ENCODE data around the gene SKIC2.
"Not testable (repeated sequence)": the region's sequence is repeated elsewhere in the genome, so short reads cannot be mapped to it uniquely, and the experiment has no call there.

Gene SKIC2

DNA sequence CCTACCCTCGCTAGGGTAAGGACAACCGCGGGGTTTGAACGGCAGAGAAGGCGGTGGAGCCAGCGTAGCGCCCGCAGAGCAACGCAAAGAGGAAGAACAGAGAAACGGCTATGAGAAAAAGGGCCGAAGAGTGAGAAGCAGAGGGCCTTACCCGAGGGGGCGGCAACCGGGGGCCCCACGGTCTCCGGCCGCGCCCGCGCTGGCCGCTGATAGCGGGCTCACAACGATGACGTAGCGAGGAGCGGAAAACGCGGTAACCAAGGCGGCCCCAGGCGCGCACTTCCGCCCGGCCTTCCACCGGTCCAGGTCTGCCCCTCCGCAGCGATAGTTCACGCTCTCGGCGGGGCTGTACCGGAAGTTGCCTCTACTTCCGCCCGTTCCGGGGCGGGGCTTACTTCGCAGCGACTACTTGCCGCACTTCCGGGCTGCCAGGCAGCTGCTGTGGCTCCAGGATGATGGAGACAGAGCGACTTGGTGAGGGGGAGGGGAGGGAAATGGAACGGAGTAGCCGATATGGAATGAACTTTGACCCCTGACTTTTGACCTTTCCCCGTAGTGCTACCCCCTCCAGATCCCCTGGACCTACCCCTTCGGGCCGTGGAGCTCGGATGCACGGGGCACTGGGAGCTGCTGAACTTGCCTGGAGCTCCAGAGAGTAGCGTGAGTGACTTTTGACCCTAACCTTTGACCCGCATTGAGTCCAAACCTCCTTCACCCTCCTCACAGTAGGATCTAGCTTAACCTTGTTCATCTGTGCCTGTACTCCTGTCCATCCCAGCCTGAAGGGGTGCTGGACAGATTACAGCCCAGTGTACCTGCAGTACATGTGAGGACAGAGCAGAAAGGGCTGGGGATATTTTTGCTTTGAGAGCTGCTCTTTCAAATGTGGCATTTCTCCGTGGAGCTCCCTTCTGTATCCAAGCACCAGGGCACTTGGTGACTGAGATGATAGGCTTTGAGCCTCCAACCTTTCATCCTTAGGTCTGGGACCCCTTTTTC, at the start of gene SKIC2, which contains the start of gene NELFE:
Gene SKIC2 (plus strand): TSS at position 435 of the 999 bp plus-strand sequence. CDS start 18 bp downstream, at position 453.
Gene NELFE (minus strand): TSS at position 231 of the 999 bp plus-strand sequence. CDS start 525 bp downstream, outside the sequence.
- DNase-seq (ENCODE audit: low spot score) = peak; percentile 99

DNA sequence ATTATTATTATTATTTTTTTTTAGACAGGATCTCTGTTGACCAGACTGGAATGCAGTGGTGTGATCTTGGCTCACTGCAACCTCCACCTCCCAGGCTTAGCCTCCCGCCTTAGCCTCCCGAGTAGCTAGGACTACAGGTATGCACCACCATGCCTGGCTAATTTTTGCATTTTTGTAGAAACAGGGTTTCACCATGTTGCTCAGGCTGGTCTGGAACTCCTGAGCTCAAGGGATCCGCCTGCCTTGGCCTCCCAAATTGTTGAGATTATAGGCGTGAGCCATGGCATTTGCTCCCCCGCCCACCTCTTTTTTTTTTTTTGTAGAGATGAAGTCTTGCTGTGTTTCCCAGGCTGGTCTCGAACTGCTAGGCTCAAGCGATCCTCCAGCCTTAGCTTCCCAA, 49.7 kb upstream of the SKIC2 start:
- not testable (repeated sequence) for DNase-seq (ENCODE audit: low spot score)

DNA sequence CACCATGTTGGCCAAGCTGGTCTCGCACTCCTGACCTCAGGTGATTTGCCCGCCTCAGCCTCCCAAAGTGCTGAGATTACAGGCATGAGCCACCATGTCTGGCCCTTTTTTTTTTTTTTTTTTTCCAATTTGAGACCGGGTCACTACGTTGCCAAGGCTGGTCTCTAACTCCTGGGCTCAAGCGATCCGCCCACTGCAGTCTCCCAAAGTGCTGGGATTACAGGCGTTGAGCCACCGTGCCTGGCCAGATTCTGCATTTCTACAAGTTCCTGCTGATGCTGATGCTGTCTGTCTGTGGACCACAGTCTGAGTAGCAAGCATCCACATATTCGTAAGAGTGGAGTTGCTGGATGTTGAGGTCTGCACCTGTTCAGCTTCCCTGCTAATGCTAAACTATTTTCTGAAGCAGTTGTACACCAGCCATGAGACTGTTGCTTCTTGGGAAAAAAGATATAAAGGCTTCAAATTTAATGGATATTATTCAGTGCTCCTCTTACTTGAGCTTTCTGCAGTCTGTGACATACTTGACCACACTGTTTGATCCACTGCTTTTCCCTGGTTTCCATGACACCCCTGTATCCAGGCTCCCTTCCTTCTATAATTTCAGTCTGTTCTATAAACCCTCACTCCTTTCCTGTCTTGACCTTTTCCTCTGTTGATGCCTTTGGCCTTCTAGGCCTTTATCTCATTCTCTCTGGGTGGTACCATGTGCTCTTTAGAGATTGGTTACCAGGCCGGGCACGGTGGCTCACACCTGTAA, 47.0 kb upstream of the SKIC2 start:
- no peak for DNase-seq (ENCODE audit: low spot score)

DNA sequence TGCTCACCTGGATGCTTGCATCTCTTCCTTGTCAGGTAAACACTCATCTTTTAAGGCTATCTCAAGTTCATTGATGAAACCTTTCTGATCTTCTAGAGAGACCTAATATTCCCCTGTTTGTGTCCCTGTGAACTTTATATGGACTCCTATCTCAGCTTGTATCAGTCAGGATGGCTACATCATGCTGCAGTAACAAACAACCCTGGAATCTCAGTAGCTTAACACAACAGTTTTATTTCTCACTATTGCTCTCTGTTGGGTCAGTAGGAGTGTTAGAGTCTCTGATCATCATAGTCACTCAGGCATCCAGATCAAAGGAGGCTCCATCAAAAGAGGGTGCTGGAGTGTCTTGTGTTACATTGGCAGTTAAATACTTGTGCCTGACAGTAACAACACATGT, 43.6 kb upstream of the SKIC2 start:
- DNase-seq (ENCODE audit: low spot score) = no peak

DNA sequence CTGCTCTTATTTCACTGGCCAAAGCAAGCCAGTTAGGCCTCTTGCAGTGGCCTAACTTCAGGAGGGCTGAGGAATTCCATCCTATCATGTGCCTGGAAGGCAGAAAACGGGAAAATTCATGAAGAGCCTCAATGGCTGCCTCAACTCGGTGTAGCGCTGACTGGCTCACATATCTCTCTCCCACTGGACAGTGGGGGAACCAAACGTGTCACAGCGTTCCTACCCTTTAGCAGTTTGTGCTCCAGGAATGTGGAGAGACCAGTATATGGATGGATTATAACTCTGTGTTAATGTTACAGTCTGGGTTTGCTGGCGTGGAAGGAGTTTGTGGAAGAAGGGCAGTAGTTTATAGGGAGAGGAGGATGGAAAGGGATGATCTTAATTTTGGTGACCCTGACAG, 43.2 kb upstream of the SKIC2 start:
- DNase-seq (ENCODE audit: low spot score) = no peak

DNA sequence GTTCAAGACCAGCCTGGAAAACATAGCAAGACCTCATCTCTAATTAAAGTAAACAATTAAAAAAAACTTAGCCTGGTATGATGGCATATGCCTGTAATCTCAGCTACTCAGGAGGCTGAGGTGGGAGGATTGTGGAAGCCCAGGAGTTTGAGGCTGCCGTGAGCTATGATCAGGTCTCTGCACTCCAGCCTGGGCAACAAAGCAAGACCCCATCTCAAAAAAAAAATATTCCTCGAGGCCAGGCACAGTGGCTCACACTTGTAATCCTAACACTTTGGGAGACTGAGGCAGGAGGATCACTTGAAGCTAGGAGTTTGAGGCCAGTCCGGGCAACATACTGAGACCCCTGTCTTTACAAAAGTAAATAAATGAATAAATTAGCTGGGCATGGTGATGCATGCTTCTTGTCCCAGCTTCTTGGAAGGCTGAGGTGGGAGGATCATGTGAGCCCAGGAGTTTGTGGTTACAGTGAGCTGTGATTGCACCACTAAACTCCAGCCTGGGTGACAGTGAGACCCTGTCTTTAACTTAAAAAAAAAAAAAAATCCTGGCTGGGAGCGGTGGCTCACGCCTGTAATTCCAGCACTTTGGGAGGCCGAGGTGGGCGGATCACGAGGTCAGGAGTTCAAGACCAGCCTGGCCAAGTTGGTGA, 40.8 kb upstream of the SKIC2 start:
- DNase-seq (ENCODE audit: low spot score) = no peak

DNA sequence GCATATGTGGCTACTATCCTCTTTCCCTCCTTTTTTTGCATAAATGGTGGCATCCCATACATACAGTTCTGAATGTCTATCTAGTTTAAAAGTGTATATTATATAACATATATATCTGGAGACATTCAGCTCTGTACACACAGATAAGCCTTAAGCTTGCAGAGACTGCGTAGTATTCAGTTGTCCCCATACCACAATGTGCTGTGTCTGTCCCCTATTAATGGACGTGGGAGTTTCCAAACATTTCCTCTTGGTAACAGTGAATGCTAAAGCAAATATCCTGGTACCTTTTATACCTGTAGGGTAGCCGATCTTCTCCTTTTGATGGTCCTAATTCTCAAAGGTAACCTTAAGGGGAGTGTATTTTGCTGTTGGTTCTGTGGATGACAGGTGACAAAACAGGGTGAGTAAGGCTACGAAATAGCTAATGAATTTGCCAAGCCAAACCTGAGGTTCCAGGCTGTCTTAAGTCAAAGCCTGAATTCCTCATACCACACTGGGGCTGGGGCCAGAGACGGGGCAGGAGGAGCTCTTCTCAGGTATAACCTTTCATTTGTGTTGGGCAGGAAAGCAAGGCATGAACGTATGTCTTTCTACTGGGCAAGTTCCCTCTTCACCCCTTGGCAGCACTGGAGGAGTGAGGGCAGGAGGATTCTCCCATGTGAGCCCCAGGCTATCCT, 39.2 kb upstream of the SKIC2 start:
- DNase-seq (ENCODE audit: low spot score) = no peak

DNA sequence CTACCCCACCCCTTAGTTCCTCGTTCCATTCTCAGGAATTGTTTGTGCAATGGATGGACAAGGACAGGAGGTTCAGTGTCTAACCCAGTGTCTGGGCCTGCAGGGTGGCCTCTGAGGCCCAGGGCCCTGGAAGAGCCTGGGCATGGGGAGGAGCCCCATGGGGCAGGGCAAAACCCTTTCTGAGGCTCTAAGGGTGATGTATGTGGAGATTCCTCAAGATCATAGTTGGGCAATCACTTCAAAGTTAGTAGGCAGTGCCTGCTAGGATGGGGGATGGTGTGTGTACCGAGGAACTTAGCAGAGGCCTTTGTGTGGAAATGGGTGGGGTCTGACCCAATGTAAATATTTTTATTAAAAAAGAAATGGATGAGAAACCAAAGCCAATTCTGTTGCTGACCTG, 38.2 kb upstream of the SKIC2 start:
- no peak for DNase-seq (ENCODE audit: low spot score)

DNA sequence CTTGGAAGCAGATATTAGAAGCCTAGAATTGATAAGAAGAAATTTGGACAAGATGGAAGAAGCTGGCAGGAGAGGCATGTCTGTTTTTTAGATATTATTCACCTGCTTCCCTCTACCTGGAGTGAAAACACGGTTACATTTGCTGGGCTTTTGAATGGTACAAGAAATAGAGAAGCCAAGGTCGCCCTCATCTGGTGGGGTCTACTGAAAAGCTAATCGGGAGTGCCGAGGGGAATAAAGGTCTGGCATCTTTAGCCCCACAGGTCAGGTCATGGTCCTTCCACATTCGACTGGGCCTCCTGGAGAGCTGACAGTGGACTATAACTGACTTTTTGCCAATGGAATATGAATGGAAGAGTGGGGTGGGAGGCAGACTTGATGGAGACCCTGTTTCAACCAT, 36.0 kb upstream of the SKIC2 start:
- peak; percentile 31 for DNase-seq (ENCODE audit: low spot score)

DNA sequence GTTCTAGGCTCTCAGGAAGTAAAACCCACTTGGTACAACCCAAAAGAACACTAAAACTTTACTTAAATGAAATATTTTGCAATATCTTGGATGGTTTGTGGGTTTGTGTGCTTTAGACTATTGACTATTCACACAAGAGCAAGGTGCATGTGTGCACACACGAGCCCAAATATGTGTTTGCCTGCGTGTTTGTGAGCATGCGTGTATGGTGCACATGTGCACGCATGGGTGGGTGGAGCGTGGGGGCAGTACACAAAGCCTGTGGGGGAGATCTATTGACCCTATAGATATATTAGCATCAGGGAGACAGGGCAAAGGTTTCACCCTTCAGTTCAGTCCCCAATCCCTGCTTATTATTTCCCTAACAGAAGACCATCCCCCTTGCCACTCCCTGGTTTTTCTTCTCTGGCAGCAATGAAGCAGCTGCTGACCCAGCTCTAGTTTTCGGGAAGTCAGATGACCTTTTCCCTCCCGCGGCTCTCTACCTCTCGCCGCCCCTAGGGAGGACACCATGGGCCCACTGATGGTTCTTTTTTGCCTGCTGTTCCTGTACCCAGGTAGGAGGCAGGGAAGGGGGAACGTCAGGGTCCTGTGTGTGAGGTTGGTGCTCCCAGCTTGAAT, 31.6 kb upstream of the SKIC2 start, which contains the start of gene C2:
Gene C2 (plus strand): TSS at position 476 of the 621 bp plus-strand sequence. CDS start 36 bp downstream, at position 512.
- no peak for DNase-seq (ENCODE audit: low spot score)

DNA sequence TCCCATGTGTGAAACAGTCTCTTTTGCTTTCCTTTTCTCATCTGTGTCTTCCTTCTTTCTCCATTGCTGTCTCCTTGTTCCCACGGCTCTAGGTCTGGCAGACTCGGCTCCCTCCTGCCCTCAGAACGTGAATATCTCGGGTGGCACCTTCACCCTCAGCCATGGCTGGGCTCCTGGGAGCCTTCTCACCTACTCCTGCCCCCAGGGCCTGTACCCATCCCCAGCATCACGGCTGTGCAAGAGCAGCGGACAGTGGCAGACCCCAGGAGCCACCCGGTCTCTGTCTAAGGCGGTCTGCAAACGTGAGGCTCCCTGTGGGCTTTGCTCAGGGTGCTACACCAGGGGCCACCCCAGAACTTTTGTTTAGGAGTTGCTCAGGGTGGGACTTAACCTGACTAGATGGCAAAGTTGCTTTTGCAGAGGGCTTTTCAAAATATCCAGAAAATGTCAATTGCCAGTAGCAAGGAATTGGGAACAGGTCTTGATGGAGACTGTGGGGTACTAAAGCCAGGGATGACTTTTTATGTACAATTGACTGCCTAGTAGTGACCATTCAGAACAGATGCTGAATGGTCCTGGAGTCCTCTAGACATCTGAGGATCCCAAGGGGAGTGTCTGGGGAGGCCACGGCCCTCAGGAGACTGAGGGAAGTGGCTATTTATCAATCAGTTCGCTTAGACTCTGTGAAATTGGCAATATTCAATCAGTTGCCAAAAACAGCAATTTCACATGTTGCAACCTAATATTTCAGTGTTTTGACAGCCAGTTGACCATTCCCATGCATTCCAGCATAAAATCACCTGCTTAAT, 30.9 kb upstream of the SKIC2 start:
- no peak for DNase-seq (ENCODE audit: low spot score)

DNA sequence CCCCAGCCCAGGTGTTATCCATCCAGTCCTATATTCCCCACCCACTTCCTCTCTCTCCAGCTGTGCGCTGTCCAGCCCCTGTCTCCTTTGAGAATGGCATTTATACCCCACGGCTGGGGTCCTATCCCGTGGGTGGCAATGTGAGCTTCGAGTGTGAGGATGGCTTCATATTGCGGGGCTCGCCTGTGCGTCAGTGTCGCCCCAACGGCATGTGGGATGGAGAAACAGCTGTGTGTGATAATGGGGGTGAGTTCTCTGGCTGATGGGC, 30.4 kb upstream of the SKIC2 start:
- DNase-seq (ENCODE audit: low spot score) = no peak

DNA sequence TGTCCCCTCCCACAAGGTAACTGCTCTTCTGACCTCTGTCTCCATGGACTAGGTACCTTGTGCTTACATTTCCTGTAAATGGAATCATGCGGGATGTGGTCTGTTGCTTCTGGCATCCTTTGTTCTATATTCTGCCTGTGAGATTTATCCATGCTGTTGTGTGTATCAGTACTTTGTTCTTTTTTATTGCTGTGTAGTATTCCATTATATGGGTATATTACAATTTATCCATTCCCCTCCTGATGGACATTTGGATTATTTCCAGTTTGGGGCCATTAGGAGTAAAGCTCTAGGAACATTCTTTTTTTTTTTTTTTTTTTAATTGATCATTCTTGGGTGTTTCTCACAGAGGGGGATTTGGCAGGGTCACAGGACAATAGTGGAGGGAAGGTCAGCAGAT, 28.0 kb upstream of the SKIC2 start:
- DNase-seq (ENCODE audit: low spot score) = no peak

DNA sequence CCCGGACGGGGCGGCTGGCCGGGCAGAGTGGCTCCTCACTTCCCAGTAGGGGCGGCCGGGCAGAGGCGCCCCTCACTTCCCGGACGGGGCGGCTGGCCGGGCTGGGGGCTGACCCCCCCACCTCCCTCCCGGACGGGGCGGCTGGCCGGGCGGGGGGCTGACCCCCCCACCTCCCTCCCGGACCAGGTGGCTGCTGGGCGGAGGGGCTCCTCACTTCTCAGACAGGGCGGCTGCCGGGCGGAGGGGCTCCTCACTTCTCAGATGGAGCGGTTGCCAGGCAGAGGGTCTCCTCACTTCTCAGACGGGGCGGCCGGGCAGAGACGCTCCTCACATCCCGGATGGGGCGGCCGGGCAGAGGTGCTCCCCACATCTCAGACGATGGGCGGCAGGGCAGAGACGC, 26.8 kb upstream of the SKIC2 start:
- DNase-seq (ENCODE audit: low spot score) = not testable (repeated sequence)

DNA sequence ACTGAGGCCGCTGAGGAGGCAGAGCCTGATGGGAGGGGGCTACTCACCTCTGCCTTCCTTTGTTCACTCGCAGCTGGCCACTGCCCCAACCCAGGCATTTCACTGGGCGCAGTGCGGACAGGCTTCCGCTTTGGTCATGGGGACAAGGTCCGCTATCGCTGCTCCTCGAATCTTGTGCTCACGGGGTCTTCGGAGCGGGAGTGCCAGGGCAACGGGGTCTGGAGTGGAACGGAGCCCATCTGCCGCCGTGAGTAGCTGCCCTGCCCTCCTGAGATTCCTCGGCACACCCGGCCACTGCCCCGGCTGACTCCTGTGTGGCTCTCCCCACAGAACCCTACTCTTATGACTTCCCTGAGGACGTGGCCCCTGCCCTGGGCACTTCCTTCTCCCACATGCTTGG, 25.4 kb upstream of the SKIC2 start:
- DNase-seq (ENCODE audit: low spot score) = no peak

DNA sequence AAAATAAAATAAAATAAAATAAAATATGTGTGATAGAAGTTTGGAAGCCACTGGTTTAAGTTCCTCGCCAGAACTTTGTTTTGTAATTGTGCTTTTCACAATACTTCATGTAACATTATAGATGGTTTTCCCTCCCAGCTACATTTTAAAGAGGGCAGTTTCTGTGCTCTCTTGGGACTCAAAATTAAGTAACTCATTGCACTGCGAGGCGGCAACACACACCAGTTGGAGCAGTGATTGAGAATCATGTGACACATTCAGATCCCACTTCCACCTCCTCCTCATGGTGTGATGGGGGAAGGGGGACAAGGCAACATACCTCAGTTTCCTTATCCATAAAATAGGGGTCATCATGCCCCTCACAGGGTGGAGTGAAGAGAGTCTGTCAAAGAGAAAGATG, 24.0 kb upstream of the SKIC2 start:
- no peak for DNase-seq (ENCODE audit: low spot score)

DNA sequence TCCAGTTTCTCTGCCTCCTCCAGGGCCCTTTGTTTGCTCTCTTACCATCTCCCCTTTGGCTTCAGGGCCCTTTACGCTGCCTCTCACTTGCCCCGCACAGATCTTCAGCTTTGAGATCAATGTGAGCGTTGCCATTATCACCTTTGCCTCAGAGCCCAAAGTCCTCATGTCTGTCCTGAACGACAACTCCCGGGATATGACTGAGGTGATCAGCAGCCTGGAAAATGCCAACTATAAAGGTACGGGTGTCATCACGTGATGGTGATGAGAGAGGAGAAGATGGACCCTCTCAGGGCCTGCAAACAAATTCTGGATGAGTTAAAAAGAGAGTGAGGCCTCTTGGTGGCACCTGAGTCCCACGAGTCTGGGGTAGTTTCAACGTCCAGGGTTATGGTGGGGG, 23.2 kb upstream of the SKIC2 start:
- DNase-seq (ENCODE audit: low spot score) = no peak

DNA sequence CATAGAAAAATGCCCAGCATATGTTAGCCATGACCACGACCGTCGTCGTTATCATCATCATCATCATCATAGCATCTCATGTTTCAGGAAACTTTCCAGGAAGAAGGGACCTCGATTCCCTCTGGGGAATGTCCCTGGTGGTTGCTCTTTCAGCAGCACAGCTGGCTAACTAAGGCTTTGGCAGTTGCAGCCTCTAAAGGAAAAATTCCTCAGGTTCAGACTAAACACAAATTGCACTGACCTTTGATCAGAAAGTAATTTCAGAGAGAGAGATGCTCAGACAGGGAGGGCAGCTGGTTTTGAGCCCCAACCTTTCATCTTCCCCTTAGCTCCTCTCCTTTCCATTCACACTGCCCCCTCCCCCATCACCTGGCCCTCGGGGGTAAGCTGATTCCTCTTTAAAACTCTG, 18.7 kb upstream of the SKIC2 start:
- no peak for DNase-seq (ENCODE audit: low spot score)

DNA sequence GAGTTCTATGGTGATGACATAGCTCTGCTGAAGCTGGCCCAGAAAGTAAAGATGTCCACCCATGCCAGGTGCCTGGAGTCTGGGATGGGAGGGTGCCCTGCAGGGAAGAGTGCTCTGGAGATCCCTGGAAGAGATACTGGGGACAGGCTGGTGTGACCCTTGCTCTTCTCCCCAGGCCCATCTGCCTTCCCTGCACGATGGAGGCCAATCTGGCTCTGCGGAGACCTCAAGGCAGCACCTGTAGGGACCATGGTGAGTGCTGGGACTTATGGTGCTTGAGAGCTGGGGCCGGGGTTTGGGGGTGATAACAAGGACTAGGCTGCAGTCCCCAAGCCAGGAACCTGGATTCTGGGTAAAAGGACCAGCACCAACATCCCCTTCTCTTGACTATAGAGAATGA, 15.2 kb upstream of the SKIC2 start:
- no peak for DNase-seq (ENCODE audit: low spot score)

DNA sequence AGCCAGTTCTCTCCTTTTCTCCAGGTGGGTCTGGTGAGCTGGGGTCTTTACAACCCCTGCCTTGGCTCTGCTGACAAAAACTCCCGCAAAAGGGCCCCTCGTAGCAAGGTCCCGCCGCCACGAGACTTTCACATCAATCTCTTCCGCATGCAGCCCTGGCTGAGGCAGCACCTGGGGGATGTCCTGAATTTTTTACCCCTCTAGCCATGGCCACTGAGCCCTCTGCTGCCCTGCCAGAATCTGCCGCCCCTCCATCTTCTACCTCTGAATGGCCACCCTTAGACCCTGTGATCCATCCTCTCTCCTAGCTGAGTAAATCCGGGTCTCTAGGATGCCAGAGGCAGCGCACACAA, 13.8 kb upstream of the SKIC2 start:
- no peak for DNase-seq (ENCODE audit: low spot score)

All from activated CD4-positive, alpha-beta T cell treated with anti-CD3 and anti-CD28 coated beads, Interleukin-2, Interleukin-4, amounts not matched to agents 100 ng/mL and 50 ng/mL, durations not matched to agents 16 hours and 8 hours (primary cell).